ENCODE data around the gene SNX20.

SNX20 gene

GRCh38 chr16:50651835-50652438, 29.2 kb downstream of the SNX20 start:
- TF ChIP-seq OSR1 (CRISPR knock-in tag; IDR thresholded peaks at IDR 0.05) (no peak), TCF4 (CRISPR knock-in tag; IDR thresholded peaks at IDR 0.05; ENCODE audit: borderline replicate concordance) (no peak), CREB5 (CRISPR knock-in tag; IDR thresholded peaks at IDR 0.05; ENCODE audit: low read depth) (no peak), GLIS3 (CRISPR knock-in tag; IDR thresholded peaks at IDR 0.05) (no peak), ZFP3 (CRISPR knock-in tag; IDR thresholded peaks at IDR 0.05) (no peak), CSDC2 (CRISPR knock-in tag; IDR thresholded peaks at IDR 0.05) (no peak), ZNF565 (CRISPR knock-in tag; conservative IDR thresholded peaks at IDR 0.05; ENCODE audit: low read depth) (no peak), TSHZ2 (CRISPR knock-in tag; IDR thresholded peaks at IDR 0.05) (no peak), ZFP30 (CRISPR knock-in tag; IDR thresholded peaks at IDR 0.05) (no peak), ZNF8 (CRISPR knock-in tag; IDR thresholded peaks at IDR 0.05) (no peak), ARNTL (CRISPR knock-in tag; IDR thresholded peaks at IDR 0.05; ENCODE audit: borderline replicate concordance, low read depth) (no peak), ISL1 (CRISPR knock-in tag; IDR thresholded peaks at IDR 0.05) (no peak), PPARA (CRISPR knock-in tag; IDR thresholded peaks at IDR 0.05; ENCODE audit: borderline replicate concordance) (no peak), ESRRG (CRISPR knock-in tag; IDR thresholded peaks at IDR 0.05) (no peak), SNAI2 (CRISPR knock-in tag; IDR thresholded peaks at IDR 0.05) (no peak)
- TF ChIP-seq, protein P1, sequence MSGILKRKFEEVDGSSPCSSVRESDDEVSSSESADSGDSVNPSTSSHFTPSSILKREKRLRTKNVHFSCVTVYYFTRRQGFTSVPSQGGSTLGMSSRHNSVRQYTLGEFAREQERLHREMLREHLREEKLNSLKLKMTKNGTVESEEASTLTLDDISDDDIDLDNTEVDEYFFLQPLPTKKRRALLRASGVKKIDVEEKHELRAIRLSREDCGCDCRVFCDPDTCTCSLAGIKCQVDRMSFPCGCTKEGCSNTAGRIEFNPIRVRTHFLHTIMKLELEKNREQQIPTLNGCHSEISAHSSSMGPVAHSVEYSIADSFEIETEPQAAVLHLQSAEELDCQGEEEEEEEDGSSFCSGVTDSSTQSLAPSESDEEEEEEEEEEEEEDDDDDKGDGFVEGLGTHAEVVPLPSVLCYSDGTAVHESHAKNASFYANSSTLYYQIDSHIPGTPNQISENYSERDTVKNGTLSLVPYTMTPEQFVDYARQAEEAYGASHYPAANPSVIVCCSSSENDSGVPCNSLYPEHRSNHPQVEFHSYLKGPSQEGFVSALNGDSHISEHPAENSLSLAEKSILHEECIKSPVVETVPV (CRISPR knock-in tag; IDR thresholded peaks at IDR 0.05): no peak
- TF ChIP-seq, protein P2, sequence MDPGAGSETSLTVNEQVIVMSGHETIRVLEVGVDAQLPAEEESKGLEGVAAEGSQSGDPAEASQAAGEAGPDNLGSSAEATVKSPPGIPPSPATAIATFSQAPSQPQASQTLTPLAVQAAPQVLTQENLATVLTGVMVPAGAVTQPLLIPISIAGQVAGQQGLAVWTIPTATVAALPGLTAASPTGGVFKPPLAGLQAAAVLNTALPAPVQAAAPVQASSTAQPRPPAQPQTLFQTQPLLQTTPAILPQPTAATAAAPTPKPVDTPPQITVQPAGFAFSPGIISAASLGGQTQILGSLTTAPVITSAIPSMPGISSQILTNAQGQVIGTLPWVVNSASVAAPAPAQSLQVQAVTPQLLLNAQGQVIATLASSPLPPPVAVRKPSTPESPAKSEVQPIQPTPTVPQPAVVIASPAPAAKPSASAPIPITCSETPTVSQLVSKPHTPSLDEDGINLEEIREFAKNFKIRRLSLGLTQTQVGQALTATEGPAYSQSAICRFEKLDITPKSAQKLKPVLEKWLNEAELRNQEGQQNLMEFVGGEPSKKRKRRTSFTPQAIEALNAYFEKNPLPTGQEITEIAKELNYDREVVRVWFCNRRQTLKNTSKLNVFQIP (CRISPR knock-in tag; IDR thresholded peaks at IDR 0.05; ENCODE audit: borderline replicate concordance, low read depth): no peak
- no peak for ATAC-seq

GRCh38 chr16:50646345-50646744, 34.8 kb downstream of the SNX20 start:
- ATAC-seq: no peak

More at GRCh38 chr16:50646345-50646744, 34.8 kb downstream of the SNX20 start:
- TF ChIP-seq TSHZ2 (CRISPR knock-in tag; IDR thresholded peaks at IDR 0.05): no peak

Data from SK-N-SH treated with all-trans-retinoic acid at 6 μM for 48 hours (cell line).